ENCODE data around the gene NUDT9. TPM values are rescaled to one million over a fixed set of nuclear protein-coding genes. Genes with fewer than 3 reads are reported as not detected.
"Not testable (repeated sequence)": the region's sequence is repeated elsewhere in the genome, so short reads cannot be mapped to it uniquely, and the experiment has no call there.

NUDT9 gene
- total RNA-seq, 4 donors from 2014 or later: 23.1 to 40.9 (median 39.0) TPM

- TF ChIP-seq POLR2A (IDR thresholded peaks at IDR 0.05): no peak
- no peak for TF ChIP-seq CTCF (IDR thresholded peaks at IDR 0.05)
- Histone ChIP-seq H3K36me3 (no peaks in the 10 kb centered on the region), H3K9me3 (no peaks in the 10 kb centered on the region), H3K27ac (no peak overlapping the region), H3K4me1 (no peaks in the 10 kb centered on the region), H3K27me3 (no peaks in the 10 kb centered on the region), H3K4me3 (no peak overlapping the region)
- intact Hi-C loops (cut with DNase I; ENCODE audit: low total_unique reads): no loop called here
- DNase-seq: no peak
Observed at GRCh38 chr4:87420276-87420830, 2.0 kb upstream of the NUDT9 start.

GRCh38 chr4:87423317-87424098 is 1.1 kb downstream of the NUDT9 start:
- H3K9me3 ChIP-seq: no peaks in the 10 kb centered on the region
- no peaks in the 10 kb centered on the region for H3K36me3 ChIP-seq
- H3K27me3 ChIP-seq: no peaks in the 10 kb centered on the region
- DNase-seq: no peak
- intact Hi-C loops (cut with DNase I; ENCODE audit: low total_unique reads): no loop called here
- H3K4me1 ChIP-seq: no peaks in the 10 kb centered on the region
- peak overlapping the region; percentile 70 to 86 for H3K4me3 ChIP-seq
- peak overlapping the region; percentile 94 to 96 for H3K27ac ChIP-seq
- TF ChIP-seq POLR2A (IDR thresholded peaks at IDR 0.05) (no peak), CTCF (IDR thresholded peaks at IDR 0.05) (peak in 1 of 4 experiments; percentile 15)

- H3K36me3 ChIP-seq; DNase-seq; H3K27me3 ChIP-seq; H3K9me3 ChIP-seq; H3K4me1 ChIP-seq; intact Hi-C loops (cut with DNase I; ENCODE audit: low total_unique reads): not testable (repeated sequence)
- H3K4me3 ChIP-seq: peak overlapping the region in 1 of 2 donors; percentile 70
- peak overlapping the region; percentile 94 to 96 for H3K27ac ChIP-seq
Observed at GRCh38 chr4:87424099-87424543, 1.7 kb downstream of the NUDT9 start.

- intact Hi-C loops (cut with DNase I; ENCODE audit: low total_unique reads): no loop called here
- no peak for DNase-seq
- Histone ChIP-seq H3K27ac (no peak overlapping the region), H3K9me3 (no peaks in the 10 kb centered on the region), H3K27me3 (no peaks in the 10 kb centered on the region), H3K4me1 (no peaks in the 10 kb centered on the region), H3K4me3 (no peak overlapping the region), H3K36me3 (no peaks in the 10 kb centered on the region)
- no peak for TF ChIP-seq CTCF (IDR thresholded peaks at IDR 0.05)
- TF ChIP-seq POLR2A (IDR thresholded peaks at IDR 0.05): no peak
Observed at GRCh38 chr4:87425711-87426110, 3.3 kb downstream of the NUDT9 start.

- Histone ChIP-seq H3K36me3 (no peaks in the 10 kb centered on the region), H3K9me3 (no peaks in the 10 kb centered on the region), H3K27me3 (no peaks in the 10 kb centered on the region), H3K4me3 (no peak overlapping the region), H3K27ac (no peak overlapping the region), H3K4me1 (no peaks in the 10 kb centered on the region)
- no peak for DNase-seq
- intact Hi-C loops (cut with DNase I; ENCODE audit: low total_unique reads): no loop called here
- TF ChIP-seq CTCF (IDR thresholded peaks at IDR 0.05) (no peak), POLR2A (IDR thresholded peaks at IDR 0.05) (no peak)
Observed at GRCh38 chr4:87426865-87427517, 4.6 kb downstream of the NUDT9 start.
